ENCODE data around the gene RAD1. TPM values are rescaled to one million over a fixed set of nuclear protein-coding genes. Genes with fewer than 3 reads are reported as not detected.

Gene RAD1
- total and polyA plus RNA-seq, 2 of the 8 experiments (the other 6 are each of a cell fraction or from before 2014, with no cell fraction given), result 15.1 to 37.3 TPM

GRCh38 chr5:34929720-34930461 lies 14.6 kb upstream of the RAD1 start (continued):
- no peak for TF ChIP-seq BCL11A (IDR thresholded peaks at IDR 0.05; ENCODE audit: low read depth in 2 of 2, low read length in 2 of 2)
- TF ChIP-seq RNF2 (IDR thresholded peaks at IDR 0.05; ENCODE audit: borderline replicate concordance, low read depth, low read length, missing control alignments, poor library complexity, severe bottlenecking), result no peak
- TF ChIP-seq PHF8 (conservative IDR thresholded peaks at IDR 0.05; ENCODE audit: low read depth, low read length), result peak; percentile 57
- TF ChIP-seq SIRT6 (IDR thresholded peaks at IDR 0.05; ENCODE audit: low read length), result no peak
- TF ChIP-seq TAF1 (IDR thresholded peaks at IDR 0.05; ENCODE audit: low read depth, low read length), result peak; percentile 78
- TF ChIP-seq KDM1A (IDR thresholded peaks at IDR 0.05; ENCODE audit: borderline replicate concordance, low read length), result no peak
- no peak for TF ChIP-seq EGR1 (IDR thresholded peaks at IDR 0.05; ENCODE audit: borderline replicate concordance, low read depth, low read length)
- TF ChIP-seq ZNF274 (IDR thresholded peaks at IDR 0.05; ENCODE audit: borderline replicate concordance, extremely low read depth, low read length), result no peak
- no peak for TF ChIP-seq CBX8 (IDR thresholded peaks at IDR 0.05; ENCODE audit: borderline replicate concordance, low read depth, low read length)
- no peak for TF ChIP-seq JUN (IDR thresholded peaks at IDR 0.05; ENCODE audit: low read depth, low read length)
- peak; percentile 37; the same call in 1 of the 2 replicates for TF ChIP-seq CREB1 (IDR thresholded peaks at IDR 0.05)
- TF ChIP-seq CBX5 (IDR thresholded peaks at IDR 0.05; ENCODE audit: low read depth, low read length), result no peak
- TF ChIP-seq USF2 (IDR thresholded peaks at IDR 0.05; ENCODE audit: low read length), result no peak
- no peak for TF ChIP-seq GTF2F1 (IDR thresholded peaks at IDR 0.05; ENCODE audit: borderline replicate concordance, low read depth, low read length)
- TF ChIP-seq NANOG (IDR thresholded peaks at IDR 0.05; ENCODE audit: insufficient read depth, low read depth, low read length, poor library complexity, severe bottlenecking), result no peak
- no peak for TF ChIP-seq EP300 (IDR thresholded peaks at IDR 0.05; ENCODE audit: borderline replicate concordance in 1 of 2, low read depth in 2 of 2, low read length in 2 of 2)
- no peak for TF ChIP-seq RAD21 (IDR thresholded peaks at IDR 0.05 in 1 of 2, conservative IDR thresholded peaks at IDR 0.05 in 1 of 2; ENCODE audit: low read depth in 2 of 2, low read length in 2 of 2)
- peak; percentile 47; the same call in 1 of the 2 replicates for TF ChIP-seq POLR2AphosphoS5 (IDR thresholded peaks at IDR 0.05; ENCODE audit: low read depth, low read length)
- peak; percentile 53; the same call in 1 of the 2 replicates for TF ChIP-seq MAX (IDR thresholded peaks at IDR 0.05)
- peak; percentile 91 for TF ChIP-seq ASH2L (IDR thresholded peaks at IDR 0.05; ENCODE audit: low read length)
- no peak for TF ChIP-seq TCF12 (IDR thresholded peaks at IDR 0.05; ENCODE audit: low read depth, low read length)
- peak; percentile 44 to 55; a peak in 2 of 4 replicates for TF ChIP-seq SIN3A (conservative IDR thresholded peaks at IDR 0.05 in 1 of 2, IDR thresholded peaks at IDR 0.05 in 1 of 2; ENCODE audit: low read depth in 1 of 2, low read length in 2 of 2)

Measured in H1 (cell line).